BJ (cell line): Measurements from ENCODE around the gene HDAC2. TPM values are rescaled to one million over a fixed set of nuclear protein-coding genes. Genes with fewer than 3 reads are reported as not detected.
"Not testable (repeated sequence)": the region's sequence is repeated elsewhere in the genome, so short reads cannot be mapped to it uniquely, and the experiment has no call there.

Experiments used
- CTCF ChIA-PET: fragments of 350-600 bp; formaldehyde crosslinking; extraction: SDS; loops from one replicate; lab custom pipeline; 2021; ENCODE audit warnings: antibody characterized with exemption, inconsistent platforms; lab: Yijun Ruan, JAX
- POLR2A ChIA-PET: fragments of 300-600 bp; sonication (Branson Sonifier 250); formaldehyde crosslinking; extraction: SDS; loops from one replicate; lab custom pipeline; 2021; ENCODE audit warnings: antibody characterized with exemption; lab: Charles Lee
- DNase-seq: peaks from one replicate; pipeline ENCODE4 v3.0.0-alpha.2; 2011; ENCODE audit warnings: low read depth
- H3K27me3 ChIP-seq: 2 replicates; pipeline ENCODE4 v1.6.0; 2011; ENCODE audit warnings: low read length; ENCODE audit not compliant: control insufficient read depth, insufficient read depth
- H3K36me3 ChIP-seq: 2 replicates; pipeline ENCODE4 v1.5.1; 2011; ENCODE audit warnings: low read length; ENCODE audit not compliant: control insufficient read depth, insufficient read depth
- H3K4me3 ChIP-seq: 2 replicates; pipeline ENCODE4 v1.5.1; 2011; ENCODE audit warnings: low read depth, mild to moderate bottlenecking, control low read depth, low read length
- CTCF ChIP-seq: IDR thresholded peaks from 2 replicates; pipeline ENCODE4 v1.5.1; 2011; ENCODE audit warnings: low read depth, mild to moderate bottlenecking, control low read depth, inconsistent platforms, low read length, moderate library complexity; ENCODE audit not compliant: insufficient read depth
- polyA plus RNA-seq: library from polyadenylated mRNA; depleted of rRNA; stranded (reverse); fragments of >200 nt; gene quantifications from 2 replicates; pipeline ENCODE4 v1.2.3, GENCODE V29; 2011

The HDAC2 gene
- polyA plus RNA-seq, 1 experiment = 48.6 TPM

DNA sequence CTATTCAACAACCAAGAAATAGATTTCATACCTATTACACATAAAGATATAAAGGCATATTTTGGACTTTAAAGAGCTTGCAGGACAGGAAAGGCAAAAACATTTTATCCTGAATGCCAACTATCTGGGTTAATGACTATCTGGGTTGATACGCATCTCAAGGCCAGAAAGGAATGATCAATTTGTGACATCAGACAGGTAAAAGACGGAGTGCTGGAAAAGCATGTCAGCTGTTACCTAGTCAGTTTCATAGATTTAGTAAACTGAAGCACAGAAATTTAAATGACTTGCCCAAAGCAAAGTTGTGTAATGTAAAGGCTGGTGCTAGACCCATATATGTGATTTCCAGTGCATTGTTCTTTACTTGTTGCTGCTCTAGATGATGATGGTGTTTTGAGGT, 36.8 kb downstream of the HDAC2 start:
- CTCF ChIA-PET = no interaction called here
- no peaks in the 10 kb centered on the region; the same call in 1 of the 2 replicates for H3K36me3 ChIP-seq
- no peak for TF ChIP-seq CTCF
- no peak for DNase-seq
- POLR2A ChIA-PET = no interaction called here
- no peaks in the 10 kb centered on the region for H3K27me3 ChIP-seq
- H3K4me3 ChIP-seq = no peak overlapping the region

- H3K27me3 ChIP-seq, H3K36me3 ChIP-seq, CTCF ChIA-PET, POLR2A ChIA-PET, H3K4me3 ChIP-seq, DNase-seq: not testable (repeated sequence)
Measured at GRCh38 chr6:113931907-113932306, 39.0 kb downstream of the HDAC2 start.

DNA sequence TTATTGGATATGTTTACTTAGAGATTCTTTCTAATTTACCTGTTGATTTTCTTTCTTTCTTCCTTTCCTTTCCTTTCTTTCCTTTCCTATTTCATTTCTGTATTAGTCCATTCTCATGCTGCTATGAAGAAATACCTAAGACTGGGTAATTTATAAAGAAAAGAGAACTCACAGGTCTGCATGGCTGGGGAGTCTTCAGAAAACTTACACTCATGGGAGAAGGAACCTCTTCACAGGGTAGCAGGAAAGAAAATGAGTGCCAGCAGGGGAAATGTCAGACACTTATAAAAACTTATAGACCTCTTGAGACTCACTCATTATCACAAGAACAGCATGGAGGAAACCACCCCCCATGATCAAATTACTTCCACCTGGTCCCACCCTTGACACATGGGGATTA, 40.8 kb downstream of the HDAC2 start:
- no peak for TF ChIP-seq CTCF

GRCh38 chr6:113927001-113927400, 43.9 kb downstream of the HDAC2 start:
- POLR2A ChIA-PET = no interaction called here

More for the DNA sequence above, 40.8 kb downstream of the HDAC2 start:
- CTCF ChIA-PET = no interaction called here
- POLR2A ChIA-PET = no interaction called here
- H3K4me3 ChIP-seq = no peak overlapping the region
- H3K36me3 ChIP-seq = no peaks in the 10 kb centered on the region
- no peak for DNase-seq
- no peaks in the 10 kb centered on the region for H3K27me3 ChIP-seq

GRCh38 chr6:113925378-113925777, 45.6 kb downstream of the HDAC2 start:
- DNase-seq = no peak
- Histone ChIP-seq H3K36me3 (no peaks in the 10 kb centered on the region), H3K27me3 (no peaks in the 10 kb centered on the region), H3K4me3 (no peak overlapping the region)
- ChIA-PET CTCF (no interaction called here), POLR2A (no interaction called here)
- no peak for TF ChIP-seq CTCF

More at GRCh38 chr6:113927001-113927400, 43.9 kb downstream of the HDAC2 start:
- CTCF ChIA-PET = no interaction called here
- Histone ChIP-seq H3K36me3 (no peaks in the 10 kb centered on the region), H3K4me3 (no peak overlapping the region), H3K27me3 (no peaks in the 10 kb centered on the region)
- TF ChIP-seq CTCF = no peak
- DNase-seq = no peak

GRCh38 chr6:113924312-113924723, 46.6 kb downstream of the HDAC2 start:
- no peaks in the 10 kb centered on the region for H3K36me3 ChIP-seq
- POLR2A ChIA-PET = no interaction called here
- no peaks in the 10 kb centered on the region for H3K27me3 ChIP-seq
- no peak for TF ChIP-seq CTCF
- CTCF ChIA-PET = no interaction called here
- H3K4me3 ChIP-seq = no peak overlapping the region
- DNase-seq = no peak
